ENCODE data around the gene ADAMTS18.

ADAMTS18 gene

DNA sequence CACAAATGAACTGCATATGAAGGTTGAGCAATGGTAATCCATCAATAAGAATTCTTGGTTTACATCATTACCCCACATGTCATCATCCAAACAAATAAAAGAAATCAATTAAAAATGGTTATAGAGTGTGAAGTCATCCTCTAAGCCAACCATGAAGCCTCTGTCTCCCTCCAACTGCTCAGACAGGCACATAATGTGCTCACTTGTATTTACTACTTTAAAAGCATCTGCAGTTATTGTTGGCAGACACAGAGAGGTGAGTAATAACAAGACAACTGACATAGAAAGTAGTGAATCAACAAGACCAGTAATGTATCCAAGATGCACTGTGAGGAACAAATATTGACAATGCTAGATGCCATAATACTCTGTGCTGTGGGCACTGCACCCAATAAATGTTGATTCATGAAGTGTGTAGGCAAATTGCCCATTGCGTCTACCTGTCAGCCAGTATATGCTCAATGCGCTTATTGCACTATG lies 20.0 kb downstream of the ADAMTS18 start:
- H3K4me3 ChIP-seq (ENCODE audit: extremely low read depth, insufficient read depth, low read length, poor library complexity, severe bottlenecking) = no peak overlapping the region
- 100% methylated on average over 2 of the region's 2 CpGs for WGBS, 2 experiments (ENCODE audit: insufficient coverage in 2 of 2)
- H3K9me3 ChIP-seq (ENCODE audit: control insufficient read depth, low read length) = no peaks in the 10 kb centered on the region

DNA sequence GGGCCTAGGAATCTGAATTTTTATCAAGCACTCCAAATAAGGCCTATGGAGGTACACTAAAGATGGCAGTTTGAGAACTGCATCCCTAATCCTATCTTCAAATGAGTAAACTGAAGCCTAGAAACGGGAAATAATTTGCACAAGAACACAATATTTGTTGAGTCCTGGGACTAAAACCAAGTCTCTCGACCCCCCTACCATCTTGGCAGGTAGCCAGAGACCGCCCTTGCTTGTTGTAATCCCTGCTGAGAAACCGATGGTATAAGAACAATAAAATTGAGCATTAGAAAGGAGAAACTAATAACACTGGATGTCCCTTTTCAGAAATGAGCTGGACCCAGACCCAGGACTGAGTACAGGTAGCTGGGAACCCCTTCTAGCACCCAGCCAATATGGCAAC lies 24.4 kb downstream of the ADAMTS18 start:
- Histone ChIP-seq H3K4me1 (ENCODE audit: control insufficient read depth, insufficient read depth, low read length, poor library complexity, severe bottlenecking) (peaks cover 2% of the 10 kb centered on the region), H3K36me3 (ENCODE audit: control insufficient read depth, insufficient read depth, low read length) (peaks cover 5% of the 10 kb centered on the region), H3K4me3 (ENCODE audit: extremely low read depth, insufficient read depth, low read length, poor library complexity, severe bottlenecking) (no peak overlapping the region), H3K9me3 (ENCODE audit: control insufficient read depth, low read length) (peaks cover 8% of the 10 kb centered on the region), H3K27ac (ENCODE audit: low read depth, low read length, severe bottlenecking) (no peak overlapping the region)
- WGBS, 2 experiments (ENCODE audit: insufficient coverage in 2 of 2) = 100% methylated on average over 3 of the region's 4 CpGs; no CpG with 5 or more reads in 1 of the 2 experiments

More for the DNA sequence above, 20.0 kb downstream of the ADAMTS18 start:
- H3K36me3 ChIP-seq (ENCODE audit: control insufficient read depth, insufficient read depth, low read length) = peaks cover 12% of the 10 kb centered on the region
- no peaks in the 10 kb centered on the region for H3K4me1 ChIP-seq (ENCODE audit: control insufficient read depth, insufficient read depth, low read length, poor library complexity, severe bottlenecking)
- no peak overlapping the region for H3K27ac ChIP-seq (ENCODE audit: low read depth, low read length, severe bottlenecking)

DNA sequence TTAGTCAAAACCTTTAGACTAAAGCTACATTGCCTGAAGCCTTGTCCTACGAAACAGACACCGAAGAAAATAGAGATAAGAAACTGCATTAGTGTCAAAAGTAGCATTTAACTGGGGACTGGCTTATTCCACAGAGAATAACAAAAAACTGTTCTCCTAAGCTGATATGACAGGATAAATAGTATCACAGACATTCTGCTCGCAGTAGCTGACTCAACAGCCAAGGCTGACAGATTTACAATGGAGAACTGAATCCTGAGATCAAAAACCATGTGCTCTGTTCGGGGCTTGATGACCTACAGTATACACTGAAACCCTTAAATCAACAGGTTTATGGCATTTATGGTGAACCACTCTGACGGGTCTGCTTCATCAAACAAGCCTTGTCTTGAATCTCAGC lies 25.5 kb downstream of the ADAMTS18 start:
- no peak overlapping the region for H3K4me3 ChIP-seq (ENCODE audit: extremely low read depth, insufficient read depth, low read length, poor library complexity, severe bottlenecking)
- WGBS, 2 experiments (ENCODE audit: insufficient coverage in 2 of 2) = 78 to 100% methylated on average over 1 to 4 of the region's 5 CpGs
- H3K9me3 ChIP-seq (ENCODE audit: control insufficient read depth, low read length) = peaks cover 8% of the 10 kb centered on the region
- peaks cover 5% of the 10 kb centered on the region for H3K36me3 ChIP-seq (ENCODE audit: control insufficient read depth, insufficient read depth, low read length)
- H3K4me1 ChIP-seq (ENCODE audit: control insufficient read depth, insufficient read depth, low read length, poor library complexity, severe bottlenecking) = peaks cover 8% of the 10 kb centered on the region
- peak overlapping the region; percentile 47 for H3K27ac ChIP-seq (ENCODE audit: low read depth, low read length, severe bottlenecking)

DNA sequence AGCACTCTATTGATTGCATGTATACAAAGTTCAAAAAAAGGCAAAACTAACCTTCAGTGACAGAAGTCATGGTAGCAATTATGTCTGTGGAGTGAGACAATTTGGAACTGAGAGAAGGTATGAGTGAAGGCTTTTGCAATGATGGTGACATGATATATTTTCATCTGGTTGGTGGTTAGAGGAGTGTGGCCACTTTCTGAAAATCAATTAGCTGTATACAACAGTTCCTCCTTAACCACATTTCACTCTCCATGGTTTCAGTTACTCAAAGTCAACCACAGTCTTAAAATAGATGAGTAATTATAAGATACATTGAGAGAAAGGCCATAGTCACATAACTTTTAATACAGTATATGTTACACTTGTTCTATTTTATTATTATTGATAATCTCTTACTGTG lies 26.2 kb downstream of the ADAMTS18 start:
- Histone ChIP-seq H3K4me1 (ENCODE audit: control insufficient read depth, insufficient read depth, low read length, poor library complexity, severe bottlenecking) (peaks cover 10% of the 10 kb centered on the region), H3K9me3 (ENCODE audit: control insufficient read depth, low read length) (peaks cover 8% of the 10 kb centered on the region)

DNA sequence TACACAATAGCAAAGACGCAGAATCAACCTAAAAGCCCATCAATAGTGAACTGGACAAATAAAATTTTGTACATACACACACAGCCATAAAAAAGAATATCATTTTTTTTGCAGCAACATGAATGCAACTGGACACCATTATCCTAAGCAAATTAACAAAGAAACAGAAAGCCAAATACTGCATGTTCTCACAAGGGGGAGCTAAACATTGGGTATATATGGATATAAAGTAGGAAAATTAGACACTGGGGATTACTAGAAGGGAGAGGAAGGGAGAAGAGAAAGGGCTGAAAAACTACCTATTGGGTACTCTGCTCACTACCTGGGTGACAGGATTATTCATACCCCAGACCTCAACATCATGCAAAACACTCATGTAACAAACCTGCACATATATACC lies 28.2 kb downstream of the ADAMTS18 start:
- no peak overlapping the region for H3K4me3 ChIP-seq (ENCODE audit: extremely low read depth, insufficient read depth, low read length, poor library complexity, severe bottlenecking)
- 100% methylated on average over 1 of the region's 1 CpG for WGBS, 2 experiments (ENCODE audit: insufficient coverage in 2 of 2)
- H3K27ac ChIP-seq (ENCODE audit: low read depth, low read length, severe bottlenecking) = no peak overlapping the region
- H3K4me1 ChIP-seq (ENCODE audit: control insufficient read depth, insufficient read depth, low read length, poor library complexity, severe bottlenecking) = peaks cover 13% of the 10 kb centered on the region
- H3K9me3 ChIP-seq (ENCODE audit: control insufficient read depth, low read length) = peaks cover 8% of the 10 kb centered on the region
- H3K36me3 ChIP-seq (ENCODE audit: control insufficient read depth, insufficient read depth, low read length) = peaks cover 5% of the 10 kb centered on the region

More for the DNA sequence above, 26.2 kb downstream of the ADAMTS18 start:
- Histone ChIP-seq H3K36me3 (ENCODE audit: control insufficient read depth, insufficient read depth, low read length) (peaks cover 5% of the 10 kb centered on the region), H3K4me3 (ENCODE audit: extremely low read depth, insufficient read depth, low read length, poor library complexity, severe bottlenecking) (no peak overlapping the region), H3K27ac (ENCODE audit: low read depth, low read length, severe bottlenecking) (no peak overlapping the region)

DNA sequence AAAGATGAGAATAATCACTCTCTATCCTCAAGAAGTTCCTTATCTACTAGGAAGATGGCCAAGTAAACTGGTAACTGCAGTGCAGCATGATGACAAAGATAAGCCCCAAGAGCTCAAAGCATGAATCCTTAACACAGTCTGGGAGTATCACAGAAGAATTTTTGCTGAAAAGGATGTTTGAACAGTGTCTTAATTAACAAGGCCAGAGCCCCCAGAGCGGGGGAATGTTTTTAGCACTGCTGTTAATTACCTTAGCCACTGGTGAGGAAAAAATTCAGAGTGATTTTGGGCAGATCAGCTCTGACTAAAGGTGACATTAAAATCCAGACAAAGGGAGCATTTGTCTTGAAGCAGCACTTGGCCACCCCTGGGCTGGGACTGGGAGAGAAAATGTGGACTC lies 30.1 kb downstream of the ADAMTS18 start:
- no peak overlapping the region for H3K4me3 ChIP-seq (ENCODE audit: extremely low read depth, insufficient read depth, low read length, poor library complexity, severe bottlenecking)
- H3K36me3 ChIP-seq (ENCODE audit: control insufficient read depth, insufficient read depth, low read length) = no peaks in the 10 kb centered on the region
- H3K27ac ChIP-seq (ENCODE audit: low read depth, low read length, severe bottlenecking) = peak overlapping the region; percentile 33
- 50 to 86% methylated on average over 1 of the region's 1 CpG for WGBS, 2 experiments (ENCODE audit: insufficient coverage in 2 of 2)
- H3K9me3 ChIP-seq (ENCODE audit: control insufficient read depth, low read length) = peaks cover 8% of the 10 kb centered on the region
- peaks cover 13% of the 10 kb centered on the region for H3K4me1 ChIP-seq (ENCODE audit: control insufficient read depth, insufficient read depth, low read length, poor library complexity, severe bottlenecking)

DNA sequence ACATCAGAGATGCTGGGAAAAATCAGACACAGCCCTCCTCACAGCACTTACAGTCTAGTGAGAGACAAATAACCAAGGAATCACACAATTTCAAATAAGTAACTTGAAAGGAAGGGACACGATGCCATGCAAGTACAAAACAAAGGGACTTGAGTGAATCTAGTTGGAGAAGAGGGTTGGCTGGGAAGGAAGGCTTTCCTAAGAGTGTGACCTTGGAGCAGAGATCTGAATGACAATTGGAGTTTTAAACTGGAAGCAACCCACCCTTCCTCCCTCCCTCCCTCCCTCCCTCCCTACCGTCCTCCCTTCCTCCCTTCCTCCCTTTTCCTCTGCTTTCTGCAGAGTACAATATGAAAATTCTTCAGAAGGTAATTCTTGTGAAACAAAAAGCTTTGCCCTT lies 31.1 kb downstream of the ADAMTS18 start:
- Histone ChIP-seq H3K27ac (ENCODE audit: low read depth, low read length, severe bottlenecking) (no peak overlapping the region), H3K4me3 (ENCODE audit: extremely low read depth, insufficient read depth, low read length, poor library complexity, severe bottlenecking) (no peak overlapping the region), H3K36me3 (ENCODE audit: control insufficient read depth, insufficient read depth, low read length) (no peaks in the 10 kb centered on the region), H3K9me3 (ENCODE audit: control insufficient read depth, low read length) (peaks cover 8% of the 10 kb centered on the region), H3K4me1 (ENCODE audit: control insufficient read depth, insufficient read depth, low read length, poor library complexity, severe bottlenecking) (peaks cover 13% of the 10 kb centered on the region)
- WGBS, 2 experiments (ENCODE audit: insufficient coverage in 2 of 2) = 60% methylated on average over 1 of the region's 2 CpGs; no CpG with 5 or more reads in 1 of the 2 experiments

DNA sequence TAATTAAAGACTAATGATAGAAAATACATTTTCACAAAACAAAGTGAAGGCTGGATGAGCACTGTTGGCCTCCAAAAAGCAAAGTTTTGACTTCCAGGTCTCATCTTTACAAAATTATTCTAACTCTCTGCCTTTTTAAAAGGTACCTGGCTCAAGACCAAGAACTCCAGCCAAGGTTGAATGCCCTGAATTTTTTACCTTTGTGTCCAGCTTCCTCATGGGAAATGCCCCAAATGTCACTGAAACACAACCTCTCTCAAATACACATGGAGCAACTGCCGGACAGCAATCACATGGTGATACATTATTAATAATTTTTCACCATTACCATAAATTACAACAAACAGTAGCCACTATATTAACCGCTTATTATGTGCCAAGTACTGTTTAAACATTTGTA lies 32.2 kb downstream of the ADAMTS18 start:
- Histone ChIP-seq H3K4me3 (ENCODE audit: extremely low read depth, insufficient read depth, low read length, poor library complexity, severe bottlenecking) (no peak overlapping the region), H3K9me3 (ENCODE audit: control insufficient read depth, low read length) (no peaks in the 10 kb centered on the region), H3K27ac (ENCODE audit: low read depth, low read length, severe bottlenecking) (no peak overlapping the region), H3K4me1 (ENCODE audit: control insufficient read depth, insufficient read depth, low read length, poor library complexity, severe bottlenecking) (peaks cover 13% of the 10 kb centered on the region), H3K36me3 (ENCODE audit: control insufficient read depth, insufficient read depth, low read length) (no peaks in the 10 kb centered on the region)
- WGBS, 2 experiments (ENCODE audit: insufficient coverage in 2 of 2) = 86% methylated on average over 1 of the region's 2 CpGs; no CpG with 5 or more reads in 1 of the 2 experiments

DNA sequence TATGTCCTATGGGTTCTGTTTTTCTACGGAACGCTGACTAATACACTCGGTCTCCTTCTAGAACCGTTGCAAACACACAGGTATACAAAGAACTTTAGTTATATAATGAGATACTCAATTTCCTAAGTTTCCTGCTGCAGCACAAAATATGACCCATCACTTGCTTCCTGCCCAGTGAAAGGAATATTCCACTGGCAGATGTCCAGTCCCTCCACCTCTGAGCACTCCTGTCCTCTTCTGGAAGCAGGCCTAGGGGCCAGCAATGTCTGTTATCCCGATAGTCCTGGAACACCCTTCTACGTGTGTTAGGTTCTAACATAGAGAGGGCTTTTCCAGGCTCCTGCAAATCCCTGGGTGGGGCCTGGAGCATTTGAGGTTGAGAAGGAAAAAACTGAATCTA lies 32.7 kb downstream of the ADAMTS18 start:
- no peaks in the 10 kb centered on the region for H3K9me3 ChIP-seq (ENCODE audit: control insufficient read depth, low read length)
- H3K4me3 ChIP-seq (ENCODE audit: extremely low read depth, insufficient read depth, low read length, poor library complexity, severe bottlenecking) = no peak overlapping the region
- peaks cover 13% of the 10 kb centered on the region for H3K4me1 ChIP-seq (ENCODE audit: control insufficient read depth, insufficient read depth, low read length, poor library complexity, severe bottlenecking)
- 78% methylated on average over 2 of the region's 6 CpGs; no CpG with 5 or more reads in 1 of the 2 experiments for WGBS, 2 experiments (ENCODE audit: insufficient coverage in 2 of 2)
- no peaks in the 10 kb centered on the region for H3K36me3 ChIP-seq (ENCODE audit: control insufficient read depth, insufficient read depth, low read length)
- no peak overlapping the region for H3K27ac ChIP-seq (ENCODE audit: low read depth, low read length, severe bottlenecking)

DNA sequence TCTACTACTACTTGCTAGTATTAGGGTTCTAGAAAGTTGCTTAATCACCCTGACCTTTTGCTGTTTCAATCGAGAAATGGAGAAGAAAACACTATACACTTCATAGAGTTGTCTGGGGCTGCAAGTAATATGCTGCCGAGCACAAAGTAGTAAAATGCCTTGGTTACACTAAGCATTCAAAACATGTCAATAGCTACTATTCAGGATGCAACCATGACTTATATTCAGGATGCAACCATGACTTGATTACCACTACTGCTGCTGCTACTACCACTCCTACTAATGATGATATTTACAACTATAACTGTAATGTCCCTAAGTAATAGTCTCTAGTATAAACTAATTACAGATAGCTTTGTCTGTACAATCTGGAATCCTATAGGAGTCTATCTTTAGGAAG lies 35.3 kb downstream of the ADAMTS18 start:
- H3K4me1 ChIP-seq (ENCODE audit: control insufficient read depth, insufficient read depth, low read length, poor library complexity, severe bottlenecking) = peaks cover 6% of the 10 kb centered on the region
- no peak overlapping the region for H3K4me3 ChIP-seq (ENCODE audit: extremely low read depth, insufficient read depth, low read length, poor library complexity, severe bottlenecking)
- no peak overlapping the region for H3K27ac ChIP-seq (ENCODE audit: low read depth, low read length, severe bottlenecking)
- H3K9me3 ChIP-seq (ENCODE audit: control insufficient read depth, low read length) = no peaks in the 10 kb centered on the region
- H3K36me3 ChIP-seq (ENCODE audit: control insufficient read depth, insufficient read depth, low read length) = no peaks in the 10 kb centered on the region
- 64 to 88% methylated on average over 1 to 2 of the region's 2 CpGs for WGBS, 2 experiments (ENCODE audit: insufficient coverage in 2 of 2)

DNA sequence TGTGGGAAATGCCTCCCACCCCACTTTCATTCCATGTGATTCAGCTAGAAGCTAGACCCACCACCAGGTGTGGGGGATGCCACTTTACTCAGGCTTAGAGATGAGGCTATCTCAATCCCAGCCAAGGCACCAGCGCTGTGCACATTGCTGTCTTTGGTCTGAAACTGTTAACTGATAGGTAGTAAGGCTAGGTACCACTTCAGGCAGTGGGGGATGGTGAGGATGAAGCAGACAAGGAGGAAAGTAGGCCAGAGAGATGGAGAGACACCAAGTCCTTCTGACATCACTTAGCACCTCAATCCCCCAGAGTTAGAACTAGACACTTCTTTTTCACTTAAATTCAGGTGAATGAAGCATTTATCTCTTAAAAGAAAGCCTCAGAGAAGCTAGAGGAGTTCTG lies 35.8 kb downstream of the ADAMTS18 start:
- WGBS, 2 experiments (ENCODE audit: insufficient coverage in 2 of 2) = 100% methylated on average over 1 of the region's 1 CpG; no CpG with 5 or more reads in 1 of the 2 experiments
- no peak overlapping the region for H3K4me3 ChIP-seq (ENCODE audit: extremely low read depth, insufficient read depth, low read length, poor library complexity, severe bottlenecking)
- H3K36me3 ChIP-seq (ENCODE audit: control insufficient read depth, insufficient read depth, low read length) = no peaks in the 10 kb centered on the region
- no peaks in the 10 kb centered on the region for H3K9me3 ChIP-seq (ENCODE audit: control insufficient read depth, low read length)
- H3K4me1 ChIP-seq (ENCODE audit: control insufficient read depth, insufficient read depth, low read length, poor library complexity, severe bottlenecking) = peaks cover 3% of the 10 kb centered on the region
- H3K27ac ChIP-seq (ENCODE audit: low read depth, low read length, severe bottlenecking) = no peak overlapping the region

Data from mesodermal cell (in vitro differentiated cells).